LNCAP (cell line): ENCODE data around the gene PPIL6.

Experiments used
- TF ChIP-seq, protein P1 (sequence below): fragments of 450-650 bp; IDR thresholded peaks from 2 replicates; pipeline ENCODE4 v1.5.1; 2017; ENCODE audit warnings: mild to moderate bottlenecking

The PPIL6 gene

DNA sequence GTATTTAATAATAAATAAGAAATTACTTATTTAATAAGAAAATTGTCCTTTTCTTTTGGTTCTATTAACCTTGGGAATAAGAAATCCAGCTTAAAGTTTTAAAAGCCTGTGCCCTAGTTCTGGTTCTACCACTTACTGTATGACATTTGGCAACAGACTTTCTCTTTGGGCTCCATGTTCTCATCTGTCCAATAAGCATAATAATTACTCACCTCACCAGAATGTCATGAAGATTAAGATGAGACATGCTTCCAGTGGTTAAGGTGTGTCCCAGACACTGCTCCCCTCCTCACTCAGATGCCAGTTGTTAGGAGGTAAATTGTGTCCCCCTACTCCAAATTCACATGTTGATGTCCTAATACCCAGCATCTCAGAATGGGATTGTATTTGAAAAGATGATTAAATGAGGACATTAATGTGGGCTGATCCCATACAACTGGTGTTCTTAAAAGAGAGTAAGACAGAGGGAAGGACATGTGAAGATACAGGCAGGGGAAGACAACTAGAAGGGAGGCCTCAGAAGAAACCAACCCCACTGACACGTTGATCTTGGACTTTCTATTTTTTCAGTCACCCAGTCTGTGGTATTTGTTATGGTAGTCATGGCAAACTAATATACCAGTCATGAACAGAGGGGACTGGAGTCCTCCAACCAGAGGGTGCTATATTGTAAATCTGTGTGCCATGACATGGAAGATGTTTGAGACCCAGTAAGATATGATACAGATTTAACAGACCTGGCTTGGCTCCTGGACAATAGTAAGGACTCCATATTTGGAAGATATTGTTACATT lies 21.5 kb upstream of the PPIL6 start:
- TF ChIP-seq, protein P1, sequence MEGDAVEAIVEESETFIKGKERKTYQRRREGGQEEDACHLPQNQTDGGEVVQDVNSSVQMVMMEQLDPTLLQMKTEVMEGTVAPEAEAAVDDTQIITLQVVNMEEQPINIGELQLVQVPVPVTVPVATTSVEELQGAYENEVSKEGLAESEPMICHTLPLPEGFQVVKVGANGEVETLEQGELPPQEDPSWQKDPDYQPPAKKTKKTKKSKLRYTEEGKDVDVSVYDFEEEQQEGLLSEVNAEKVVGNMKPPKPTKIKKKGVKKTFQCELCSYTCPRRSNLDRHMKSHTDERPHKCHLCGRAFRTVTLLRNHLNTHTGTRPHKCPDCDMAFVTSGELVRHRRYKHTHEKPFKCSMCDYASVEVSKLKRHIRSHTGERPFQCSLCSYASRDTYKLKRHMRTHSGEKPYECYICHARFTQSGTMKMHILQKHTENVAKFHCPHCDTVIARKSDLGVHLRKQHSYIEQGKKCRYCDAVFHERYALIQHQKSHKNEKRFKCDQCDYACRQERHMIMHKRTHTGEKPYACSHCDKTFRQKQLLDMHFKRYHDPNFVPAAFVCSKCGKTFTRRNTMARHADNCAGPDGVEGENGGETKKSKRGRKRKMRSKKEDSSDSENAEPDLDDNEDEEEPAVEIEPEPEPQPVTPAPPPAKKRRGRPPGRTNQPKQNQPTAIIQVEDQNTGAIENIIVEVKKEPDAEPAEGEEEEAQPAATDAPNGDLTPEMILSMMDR, result no peak

GRCh38 chr6:109460161-109460829 lies 19.9 kb upstream of the PPIL6 start:
- TF ChIP-seq, protein P1, result no peak

- TF ChIP-seq, protein P1, result no peak
These were observed 18.5 kb upstream of the PPIL6 start for GRCh38 chr6:109458774-109459531.

DNA sequence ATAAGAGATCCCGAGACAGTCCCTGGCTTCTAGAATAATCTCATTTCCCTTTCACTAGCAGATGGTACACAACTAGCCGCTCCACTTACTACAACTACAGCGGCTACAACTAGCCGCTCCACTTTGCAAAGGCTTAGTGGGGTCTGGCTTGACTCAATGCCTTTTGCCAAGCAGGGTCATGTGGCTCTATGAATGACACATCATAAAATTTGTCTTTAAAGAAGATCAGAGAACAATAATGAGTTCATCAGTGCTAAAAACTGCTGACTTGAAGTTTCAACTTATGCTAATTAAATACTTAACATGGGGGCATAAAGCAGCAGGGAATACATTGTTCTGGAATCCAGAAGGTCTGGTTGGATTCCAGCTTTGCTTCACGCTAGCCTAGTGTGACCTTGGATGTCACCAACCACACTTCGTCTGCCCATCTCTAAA lies 17.2 kb upstream of the PPIL6 start:
- TF ChIP-seq, protein P1, result no peak

- TF ChIP-seq, protein P1, result no peak
These were observed 16.5 kb upstream of the PPIL6 start for GRCh38 chr6:109456710-109457561.

DNA sequence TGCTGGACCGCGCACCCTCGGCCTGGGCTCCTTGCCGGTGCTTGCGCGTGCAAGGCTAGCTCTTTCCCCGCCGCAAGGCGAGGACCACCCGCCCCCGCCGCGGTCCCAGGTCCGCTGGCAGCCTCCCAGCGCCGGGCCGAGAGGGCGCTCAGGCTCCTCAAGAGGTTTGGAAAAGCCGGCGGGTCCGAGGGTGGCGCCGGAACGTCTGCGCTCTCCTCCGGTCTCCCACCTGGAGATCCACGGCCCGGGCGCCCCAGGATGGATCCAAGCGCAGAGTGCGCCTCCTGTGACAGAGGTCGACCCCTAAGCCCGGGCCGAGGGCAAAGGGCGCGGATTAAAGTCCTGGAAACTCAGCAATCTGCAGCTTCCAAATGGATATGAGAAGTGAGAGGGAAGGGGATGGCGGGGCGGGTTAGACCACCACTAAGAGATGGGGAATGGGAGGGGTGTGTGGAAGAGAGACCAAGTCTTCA lies 15.7 kb upstream of the PPIL6 start:
- TF ChIP-seq, protein P1, result no peak
